ENCODE measurements around the gene ABCC8.

- no peak for TF ChIP-seq CTCF (IDR thresholded peaks at IDR 0.05)
- TF ChIP-seq POLR2A (IDR thresholded peaks at IDR 0.05), result no peak
Measured at GRCh38 chr11:17498058-17498457, 21.4 kb upstream of the ABCC8 start.
